Panc1 (cell line): ENCODE results near the gene EMSY. TPM values are rescaled to one million over a fixed set of nuclear protein-coding genes. Genes with fewer than 3 reads are reported as not detected.
"Not testable (repeated sequence)": the region's sequence is repeated elsewhere in the genome, so short reads cannot be mapped to it uniquely, and the experiment has no call there.

ENCODE experiments used
- ATAC-seq: fragments of 200-7000 bp; cut with Tn5 transposase; 2 replicates; pipeline ENCODE4 v1.9.1; 2020; ENCODE audit warnings: mild to moderate bottlenecking, moderate library complexity
- BruUV-seq: library from RNA; stranded (reverse); fragments of 400-500 nt; replicated peaks from 2 replicates; lab custom pipeline; 2021; lab: Mats Ljungman, UMichigan
- CTCF ChIA-PET: fragments of 300-600 bp; sonication (Branson Sonifier 250); formaldehyde crosslinking; loops from one replicate; lab custom pipeline; 2022; ENCODE audit warnings: antibody characterized with exemption; lab: Charles Lee
- POLR2A ChIA-PET: fragments of 300-600 bp; sonication (Branson Sonifier 250); formaldehyde crosslinking; loops from one replicate; lab custom pipeline; 2022; ENCODE audit warnings: antibody characterized with exemption; lab: Charles Lee
- DNase-seq: peaks from one replicate; pipeline ENCODE4 v3.0.0-alpha.2; 2010; ENCODE audit warnings: low read depth, low spot score
- H3K27ac ChIP-seq: 2 replicates; pipeline ENCODE4 v1.5.1; 2011; ENCODE audit warnings: mild to moderate bottlenecking, low read length, inconsistent platforms
- H3K27me3 ChIP-seq: fragments of 200-500 bp; sonication (Bioruptor generic); 2 replicates; pipeline ENCODE4 v1.6.0; 2014; ENCODE audit warnings: low read length, inconsistent platforms; ENCODE audit not compliant: control insufficient read depth, insufficient read depth
- H3K36me3 ChIP-seq: fragments of 200-500 bp; sonication (Bioruptor generic); 2 replicates; pipeline ENCODE4 v1.5.1; 2014; ENCODE audit warnings: inconsistent platforms, mild to moderate bottlenecking, low read length, moderate library complexity; ENCODE audit not compliant: control insufficient read depth, insufficient read depth
- H3K4me1 ChIP-seq: 2 replicates; pipeline ENCODE4 v1.5.1; 2011; ENCODE audit warnings: inconsistent platforms, mild to moderate bottlenecking, low read length, moderate library complexity; ENCODE audit not compliant: control insufficient read depth, insufficient read depth
- H3K4me3 ChIP-seq, 2 experiments: 2 replicates each; pipeline ENCODE4 v1.5.1; 2011 to 2012; ENCODE audit warnings: low read depth in 2 of 2, low read length in 2 of 2, mild to moderate bottlenecking in 2 of 2, inconsistent platforms in 1 of 2, moderate library complexity in 1 of 2
- H3K9me3 ChIP-seq: fragments of 200-500 bp; sonication (Bioruptor generic); 2 replicates; pipeline ENCODE4 v1.5.1; 2014; ENCODE audit warnings: low read depth, mild to moderate bottlenecking, inconsistent platforms, low read length, moderate library complexity; ENCODE audit not compliant: control insufficient read depth, insufficient read depth
- CTCF ChIP-seq: fragments of 450-650 bp; IDR thresholded peaks from 2 replicates; pipeline ENCODE4 v1.5.1; 2017; ENCODE audit warnings: mild to moderate bottlenecking
- POLR2AphosphoS5 ChIP-seq: IDR thresholded peaks from 2 replicates; pipeline ENCODE4 v1.6.1; 2012; ENCODE audit warnings: mild to moderate bottlenecking, low read depth, low read length, moderate library complexity
- REST ChIP-seq, 2 experiments: IDR thresholded peaks; 2 replicates each; pipeline ENCODE4 v1.6.1; 2011 to 2012; ENCODE audit warnings: low read depth in 2 of 2, control low read depth in 1 of 2, low read length in 1 of 2, mild to moderate bottlenecking in 1 of 2, moderate library complexity in 1 of 2; ENCODE audit not compliant: insufficient read depth in 1 of 2
- SIN3A ChIP-seq: IDR thresholded peaks from 2 replicates; pipeline ENCODE4 v1.6.1; 2012; ENCODE audit warnings: low read depth, mild to moderate bottlenecking, low read length, moderate library complexity, borderline replicate concordance; ENCODE audit not compliant: insufficient read depth
- TCF7L2 ChIP-seq: IDR thresholded peaks from 2 replicates; pipeline ENCODE4 v1.6.1; 2011; ENCODE audit warnings: mild to moderate bottlenecking, low read depth, low read length, inconsistent platforms
- in situ Hi-C: cut with HindIII; loops from 2 replicates; pipeline ENCODE4 v1.10.0; 2016; ENCODE audit warnings: low sequenced_read_pairs, low pct_unique_long_range_greater_than_20kb
- intact Hi-C: fragments of 100-400 bp; cut with micrococcal nuclease; formaldehyde crosslinking; loops from one replicate; pipeline ENCODE4 v1.10.0; 2022; ENCODE audit not compliant: unreplicated experiment
- total RNA-seq: library from RNA; stranded (reverse); gene quantifications from one replicate; pipeline ENCODE4 v1.2.1, GENCODE V29; 2021; ENCODE audit not compliant: unreplicated experiment

The EMSY gene
- total RNA-seq, 1 experiment from 2014 or later = 26.4 TPM

GRCh38 chr11:76568621-76569020, 123.8 kb downstream of the EMSY start:
- CTCF ChIA-PET = interaction anchor here (0.6 kb wide), 1 partner anchor 15 kb away, joined by 5 read pairs; no protein-coding TSS in a partner anchor
- peaks cover 2% of the 10 kb centered on the region; the same call in 1 of the 2 replicates for H3K27me3 ChIP-seq
- H3K4me3 ChIP-seq = no peak overlapping the region
- in situ Hi-C loops = no loop called here
- H3K27ac ChIP-seq = no peak overlapping the region
- no peak for ATAC-seq
- DNase-seq = no peak
- no TSS peak for BruUV-seq
- H3K9me3 ChIP-seq = no peaks in the 10 kb centered on the region
- POLR2A ChIA-PET = interaction anchor here (0.6 kb wide), 1 partner anchor 149 kb away, joined by 3 read pairs; no protein-coding TSS in a partner anchor
- intact Hi-C loops = loop anchor here (1.0 kb wide), 1 partner anchor 51 kb away; no protein-coding TSS in a partner anchor
- TF ChIP-seq SIN3A = no peak
- TF ChIP-seq TCF7L2 = no peak
- H3K4me1 ChIP-seq = no peaks in the 10 kb centered on the region
- H3K36me3 ChIP-seq = no peaks in the 10 kb centered on the region

- H3K4me3 ChIP-seq, DNase-seq, H3K27me3 ChIP-seq, in situ Hi-C loops, intact Hi-C loops, H3K27ac ChIP-seq, BruUV-seq, CTCF ChIA-PET, H3K9me3 ChIP-seq, H3K4me1 ChIP-seq, H3K36me3 ChIP-seq, ATAC-seq: not testable (repeated sequence)
- POLR2A ChIA-PET = interaction anchor here (0.5 to 0.6 kb wide), 2 partner anchors 71 to 171 kb away, joined by 3 to 9 read pairs; no protein-coding TSS in a partner anchor
These were observed 127.5 kb downstream of the EMSY start for GRCh38 chr11:76572181-76572875.

GRCh38 chr11:76574406-76574805, 129.6 kb downstream of the EMSY start:
- no TSS peak for BruUV-seq
- DNase-seq = no peak
- no peak for ATAC-seq
- TF ChIP-seq TCF7L2 = no peak
- TF ChIP-seq POLR2AphosphoS5 = no peak
- TF ChIP-seq REST (IDR thresholded peaks at IDR 0.05; ENCODE audit: insufficient read depth in 1 of 2, low read depth in 2 of 2, low read length in 1 of 2) = no peak
- no peak for TF ChIP-seq SIN3A
- TF ChIP-seq CTCF = no peak
- in situ Hi-C loops = no loop called here
- intact Hi-C loops = no loop called here
- H3K4me1 ChIP-seq = no peaks in the 10 kb centered on the region
- no peak overlapping the region for H3K4me3 ChIP-seq
- H3K27ac ChIP-seq = no peak overlapping the region
- H3K36me3 ChIP-seq = no peaks in the 10 kb centered on the region
- H3K27me3 ChIP-seq = no peaks in the 10 kb centered on the region; the same call in 1 of the 2 replicates
- ChIA-PET CTCF (no interaction called here), POLR2A (no interaction called here)
- no peaks in the 10 kb centered on the region for H3K9me3 ChIP-seq
